Activated T-helper 1 cell treated with anti-CD3 and anti-CD28 coated beads, Interleukin-12 subunit alpha, Interleukin-12 subunit beta, Interleukin-2, Interleukin-4 antibody, amounts not matched to agents 30 ng/mL and 10 ng/mL and 1 ng/mL, durations not matched to agents 14 hours and 24 hours and 36 hours (primary cell): Measurements from ENCODE around the gene AFF1. TPM values are rescaled to one million over a fixed set of nuclear protein-coding genes. Genes with fewer than 3 reads are reported as not detected.
"Not testable (repeated sequence)": the region's sequence is repeated elsewhere in the genome, so short reads cannot be mapped to it uniquely, and the experiment has no call there.

Experiments used
- DNase-seq: peaks from one replicate; pipeline ENCODE4 v3.0.0; 2021; ENCODE audit warnings: low spot score
- H3K27ac Mint-ChIP-seq: one replicate; pipeline ENCODE4 v1.8.0; 2021; ENCODE audit warnings: mild to moderate bottlenecking, mixed read lengths
- H3K27me3 Mint-ChIP-seq: one replicate; pipeline ENCODE4 v1.8.0; 2022; ENCODE audit warnings: mild to moderate bottlenecking, moderate library complexity, mixed read lengths; ENCODE audit not compliant: insufficient read depth
- H3K36me3 Mint-ChIP-seq: one replicate; pipeline ENCODE4 v1.8.0; 2021; ENCODE audit warnings: low read depth, mixed read lengths
- H3K4me1 Mint-ChIP-seq: one replicate; pipeline ENCODE4 v1.8.0; 2021; ENCODE audit warnings: low read depth, mixed read lengths
- H3K4me3 Mint-ChIP-seq: one replicate; pipeline ENCODE4 v1.8.0; 2021; ENCODE audit warnings: mild to moderate bottlenecking, moderate library complexity, mixed read lengths
- H3K9me3 Mint-ChIP-seq: one replicate; pipeline ENCODE4 v1.8.0; 2021; ENCODE audit warnings: mixed read lengths
- intact Hi-C: fragments of 100-400 bp; cut with micrococcal nuclease; formaldehyde crosslinking; loops from one replicate; pipeline ENCODE4 v1.15.1; 2024
- total RNA-seq: library from RNA; stranded (reverse); gene quantifications from 2 replicates; pipeline ENCODE4 v1.2.3, GENCODE V29; 2022

AFF1 gene
- total RNA-seq, 1 donor from 2014 or later = 47.0 TPM

DNA sequence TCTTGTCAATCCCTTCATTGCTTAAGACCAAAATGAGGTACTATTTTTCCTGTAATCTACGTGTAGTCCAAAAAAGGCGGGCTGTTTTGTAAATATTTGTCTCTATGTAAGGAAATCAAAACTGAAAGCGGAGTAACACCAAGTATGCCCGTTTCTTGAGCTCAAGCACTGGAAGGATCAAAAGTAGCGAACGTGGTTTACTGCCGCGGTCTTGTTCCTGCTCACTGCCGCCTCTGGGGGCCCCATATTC is 71.5 kb downstream of the AFF1 start:
- Mint-ChIP-seq H3K27ac (peak overlapping the region; percentile 96), H3K4me3 (peak overlapping the region; percentile 98), H3K36me3 (peaks cover 2% of the 10 kb centered on the region), H3K9me3 (no peaks in the 10 kb centered on the region), H3K4me1 (peaks cover 47% of the 10 kb centered on the region), H3K27me3 (no peaks in the 10 kb centered on the region)
- no peak for DNase-seq
- intact Hi-C loops = loop anchor here (1.0 to 10.0 kb wide), 10 partner anchors 47 to 1450 kb away; partner anchors contain the start of genes HERC5, KLHL8, PKD2 and PPM1K

DNA sequence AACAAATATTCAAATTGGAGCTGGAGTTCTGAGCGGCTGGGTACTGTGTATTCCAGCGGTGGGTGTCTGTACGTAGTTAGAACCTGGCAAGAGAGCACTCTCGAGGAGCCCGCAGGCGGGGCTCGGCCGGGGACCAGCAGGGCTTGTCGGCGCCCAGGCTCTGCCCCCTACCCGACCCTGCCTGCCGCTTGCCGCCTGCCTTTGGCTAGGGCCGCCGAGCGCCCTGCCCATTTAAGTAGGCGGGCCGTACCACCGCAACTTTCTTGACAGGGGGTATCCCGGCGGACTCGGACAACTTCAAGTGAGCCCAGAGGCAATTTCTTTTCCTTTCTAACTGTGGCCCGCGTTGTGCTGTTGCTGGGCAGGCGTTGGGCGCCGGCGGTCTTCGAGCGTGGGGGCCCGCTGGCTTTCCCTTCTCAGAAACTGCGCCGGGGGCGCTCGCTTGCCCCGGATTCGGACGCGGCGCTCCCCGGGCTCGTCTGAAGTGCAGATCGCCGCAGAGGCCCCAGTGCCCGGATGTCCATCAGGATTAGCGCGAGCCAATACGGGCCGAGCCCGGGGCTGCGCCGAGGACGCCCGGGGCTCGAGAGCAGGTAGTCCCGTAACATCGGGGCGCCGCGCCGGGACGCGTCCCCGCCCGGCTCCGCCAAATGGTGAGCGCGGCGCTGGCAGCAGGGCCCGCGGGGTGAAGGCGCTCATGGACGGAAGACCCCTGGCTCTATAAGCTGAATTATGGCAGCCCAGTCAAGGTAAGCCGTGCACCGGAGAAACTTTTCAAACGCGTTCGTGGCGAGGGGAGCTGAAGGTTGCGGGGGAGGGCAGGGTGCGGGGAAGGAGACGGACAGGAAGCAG is 72.1 kb downstream of the AFF1 start:
- no peaks in the 10 kb centered on the region for H3K9me3 Mint-ChIP-seq
- peak; percentile 87 for DNase-seq
- H3K4me3 Mint-ChIP-seq = peak overlapping the region; percentile 98
- H3K27ac Mint-ChIP-seq = peak overlapping the region; percentile 96
- no peaks in the 10 kb centered on the region for H3K27me3 Mint-ChIP-seq
- intact Hi-C loops = loop anchor here (1.0 to 10.0 kb wide), 12 partner anchors 46 to 1450 kb away; partner anchors contain the start of genes HERC5, KLHL8, PKD2 and PPM1K
- peaks cover 4% of the 10 kb centered on the region for H3K36me3 Mint-ChIP-seq
- H3K4me1 Mint-ChIP-seq = peaks cover 52% of the 10 kb centered on the region

DNA sequence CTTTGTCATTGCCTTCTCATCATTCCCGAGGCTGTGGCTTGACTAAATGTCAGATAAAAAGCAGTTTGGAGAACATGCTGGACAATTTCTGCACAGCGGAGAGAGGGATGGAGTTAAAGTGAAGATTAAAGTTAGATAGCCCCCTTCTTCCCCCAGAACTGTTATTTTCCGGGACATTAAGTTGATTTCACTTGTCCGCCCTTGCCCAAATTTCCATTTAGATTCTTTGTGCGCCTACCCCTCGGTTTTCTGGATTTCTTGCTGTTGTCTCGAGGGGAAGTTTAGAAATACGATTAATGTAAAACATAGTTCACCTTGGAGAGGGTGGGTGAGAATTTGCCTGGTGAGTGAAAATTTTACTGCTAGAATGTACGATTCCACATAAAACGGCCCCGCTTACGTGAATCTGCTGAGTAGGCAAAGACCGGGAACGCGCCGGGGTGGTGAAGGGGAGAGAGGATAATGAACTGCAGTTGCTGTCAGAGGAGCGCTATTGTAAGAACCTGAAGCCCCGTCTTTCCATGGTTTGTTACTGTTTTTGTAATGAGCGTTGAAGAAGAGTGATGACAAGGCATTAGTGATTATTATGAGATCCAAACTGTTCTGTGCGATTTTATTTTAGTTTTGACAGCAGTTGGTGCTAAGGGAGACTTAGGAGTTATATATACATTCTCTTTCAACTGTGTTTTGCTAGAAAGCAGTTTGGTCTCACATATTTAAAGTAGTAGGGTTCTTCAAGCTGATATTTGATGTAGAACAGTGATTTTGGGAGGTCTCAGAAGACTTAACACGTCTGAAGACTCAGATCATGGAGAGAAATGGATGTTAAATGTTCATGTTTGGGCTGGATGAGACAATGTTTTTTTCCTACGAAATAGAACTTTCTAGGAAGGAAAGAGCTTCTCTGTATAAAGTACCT is 73.0 kb downstream of the AFF1 start:
- peak; percentile 22 for DNase-seq
- peaks cover 1% of the 10 kb centered on the region for H3K36me3 Mint-ChIP-seq
- intact Hi-C loops = loop anchor here (1.0 to 10.0 kb wide), 9 partner anchors 10 to 1449 kb away; partner anchors contain the start of genes HERC5, KLHL8, PKD2 and PPM1K
- H3K4me1 Mint-ChIP-seq = peaks cover 61% of the 10 kb centered on the region
- H3K4me3 Mint-ChIP-seq = peak overlapping the region; percentile 98
- H3K27ac Mint-ChIP-seq = peak overlapping the region; percentile 95
- no peaks in the 10 kb centered on the region for H3K9me3 Mint-ChIP-seq
- no peaks in the 10 kb centered on the region for H3K27me3 Mint-ChIP-seq

DNA sequence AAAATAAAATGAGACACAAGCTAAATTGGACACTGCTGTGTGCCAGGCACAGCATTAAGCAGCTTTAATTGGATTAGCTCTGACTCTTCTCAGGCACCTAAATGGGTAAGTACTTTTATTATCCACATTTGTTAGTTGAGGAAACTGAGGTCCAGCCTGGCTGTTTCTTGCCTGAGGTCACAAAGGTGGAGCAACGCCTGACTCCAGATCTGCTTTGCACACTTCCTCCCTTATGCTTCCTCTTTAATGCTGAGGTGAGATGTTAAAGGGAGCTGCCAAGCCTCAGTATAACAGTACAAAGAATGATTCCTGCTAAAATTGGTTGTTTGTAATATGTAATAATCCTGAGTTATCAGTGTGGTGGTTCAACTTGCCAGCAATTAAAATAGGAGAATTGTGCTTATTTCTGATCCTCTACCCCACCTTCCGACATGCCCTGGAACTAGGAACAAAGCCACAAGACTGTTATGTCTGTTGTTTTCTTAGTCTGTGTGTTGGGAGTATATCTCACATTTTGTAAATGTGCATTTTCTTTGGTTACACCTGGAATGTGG is 74.4 kb downstream of the AFF1 start:
- Mint-ChIP-seq H3K4me3 (peak overlapping the region; percentile 81), H3K9me3 (no peaks in the 10 kb centered on the region), H3K27ac (peak overlapping the region; percentile 68), H3K36me3 (peaks cover 3% of the 10 kb centered on the region), H3K27me3 (no peaks in the 10 kb centered on the region), H3K4me1 (peaks cover 73% of the 10 kb centered on the region)
- no peak for DNase-seq
- intact Hi-C loops = loop anchor here (10.0 kb wide), 2 partner anchors 996 to 1276 kb away; partner anchors contain the start of genes PKD2 and PPM1K

DNA sequence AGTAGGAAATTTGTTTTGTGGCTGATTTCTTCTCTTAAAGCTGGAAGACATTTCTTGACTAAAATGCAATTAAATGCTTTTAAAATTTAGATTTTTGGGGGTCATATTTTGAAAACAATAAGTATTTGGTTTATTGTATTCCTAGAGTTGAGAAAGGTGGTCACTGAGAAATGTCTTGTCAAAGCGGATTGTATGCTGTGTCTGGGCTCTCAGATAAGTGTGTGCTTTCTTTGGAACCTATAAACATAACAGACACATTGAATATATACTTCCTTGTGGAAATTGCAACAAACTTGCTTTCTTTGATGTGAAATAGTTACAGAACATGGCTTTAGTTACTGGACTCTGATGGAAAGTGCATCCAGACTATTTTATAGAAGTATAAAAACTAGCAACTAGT is 75.4 kb downstream of the AFF1 start:
- peaks cover 3% of the 10 kb centered on the region for H3K36me3 Mint-ChIP-seq
- no peaks in the 10 kb centered on the region for H3K27me3 Mint-ChIP-seq
- peaks cover 79% of the 10 kb centered on the region for H3K4me1 Mint-ChIP-seq
- no peak for DNase-seq
- H3K27ac Mint-ChIP-seq = no peak overlapping the region
- H3K4me3 Mint-ChIP-seq = peak overlapping the region; percentile 81
- intact Hi-C loops = no loop called here
- no peaks in the 10 kb centered on the region for H3K9me3 Mint-ChIP-seq

DNA sequence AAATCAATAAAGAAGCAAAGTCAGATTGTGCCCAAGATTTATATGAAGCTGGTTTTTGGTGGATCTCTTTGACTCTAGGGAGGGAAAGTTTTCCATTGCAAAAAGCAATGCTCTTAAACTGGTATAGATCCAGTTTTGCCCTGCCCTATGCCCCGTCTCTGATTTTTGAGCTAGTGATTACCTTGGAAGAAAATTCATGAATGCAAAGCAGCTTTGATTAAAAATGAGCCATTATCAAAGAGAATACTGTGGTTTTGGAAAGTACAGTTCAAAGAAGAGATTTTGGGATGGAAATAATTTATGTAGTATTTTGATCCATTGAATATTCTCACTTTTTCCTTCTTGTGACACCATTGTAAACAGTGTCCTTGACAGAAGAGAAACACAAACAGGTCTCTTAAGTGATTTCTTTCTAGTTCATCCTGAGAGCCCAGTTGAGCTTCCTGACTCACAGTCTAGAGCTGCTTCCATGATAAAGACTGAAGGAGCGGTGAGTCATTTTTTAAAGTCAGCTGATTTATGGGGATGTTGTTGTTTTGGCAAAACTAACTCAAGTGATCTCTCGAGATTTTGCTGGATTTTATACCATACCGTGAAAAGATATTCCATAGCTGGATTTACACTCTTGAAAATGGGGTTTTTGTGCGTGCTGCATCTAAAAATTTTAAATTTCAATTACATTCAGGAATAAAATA is 76.7 kb downstream of the AFF1 start:
- Mint-ChIP-seq H3K9me3 (no peaks in the 10 kb centered on the region), H3K27me3 (no peaks in the 10 kb centered on the region), H3K36me3 (peaks cover 3% of the 10 kb centered on the region), H3K4me3 (peak overlapping the region; percentile 11), H3K4me1 (peaks cover 76% of the 10 kb centered on the region), H3K27ac (peak overlapping the region; percentile 7)
- DNase-seq = no peak
- intact Hi-C loops = no loop called here

DNA sequence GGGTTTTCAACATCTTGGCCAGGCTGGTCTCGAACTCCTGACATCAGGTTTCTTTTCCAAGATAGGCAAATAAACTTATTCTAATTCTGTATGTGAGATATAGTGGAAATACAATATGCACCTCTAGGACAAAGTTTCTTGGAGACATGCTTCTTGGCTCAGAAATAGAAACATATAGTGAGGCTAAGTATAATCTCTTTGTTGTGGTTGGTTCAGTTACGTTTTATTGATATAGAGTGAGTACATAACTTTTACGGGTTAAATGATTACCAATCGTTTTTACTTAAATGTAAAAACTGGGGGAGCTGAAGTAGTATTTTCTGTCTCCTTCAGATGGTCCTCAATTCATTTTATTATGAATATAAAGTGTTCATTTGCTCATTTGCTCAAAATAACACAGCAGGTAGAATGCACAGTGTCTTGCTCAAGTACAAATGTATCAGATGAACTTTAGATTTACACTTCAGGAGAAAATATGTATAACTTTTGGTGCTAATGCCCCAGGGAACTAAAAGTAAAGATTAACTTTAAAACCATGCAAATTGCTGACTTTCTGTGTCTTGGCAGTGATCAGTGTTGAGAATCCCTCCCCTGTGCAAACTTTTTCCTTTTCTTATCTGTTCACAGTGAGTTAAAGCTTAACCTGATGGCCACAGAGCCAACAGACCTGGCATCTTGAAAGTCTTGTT is 77.6 kb downstream of the AFF1 start:
- H3K27me3 Mint-ChIP-seq = no peaks in the 10 kb centered on the region
- intact Hi-C loops = no loop called here
- H3K36me3 Mint-ChIP-seq = peaks cover 3% of the 10 kb centered on the region
- no peak overlapping the region for H3K4me3 Mint-ChIP-seq
- DNase-seq = no peak
- H3K27ac Mint-ChIP-seq = no peak overlapping the region
- no peaks in the 10 kb centered on the region for H3K9me3 Mint-ChIP-seq
- H3K4me1 Mint-ChIP-seq = peaks cover 83% of the 10 kb centered on the region

DNA sequence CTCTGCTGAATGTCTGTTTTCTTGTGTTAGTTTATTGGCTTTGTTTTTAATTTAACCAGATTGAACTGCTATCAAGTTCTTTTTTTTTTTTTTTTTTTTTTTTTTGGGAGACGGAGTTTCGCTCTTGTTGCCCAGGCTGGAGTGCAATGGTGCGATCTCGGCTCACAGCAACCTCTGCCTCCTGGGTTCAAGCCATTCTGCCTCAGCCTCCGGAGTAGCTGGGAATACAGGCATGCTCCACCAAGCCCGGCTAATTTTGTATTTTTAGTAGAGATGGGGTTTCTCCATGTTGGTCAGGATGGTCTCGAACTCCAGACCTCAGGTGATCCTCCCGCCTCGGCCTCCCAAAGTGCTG is 78.1 kb downstream of the AFF1 start:
- H3K9me3 Mint-ChIP-seq, H3K4me3 Mint-ChIP-seq, H3K27me3 Mint-ChIP-seq, DNase-seq, intact Hi-C loops, H3K36me3 Mint-ChIP-seq, H3K27ac Mint-ChIP-seq: not testable (repeated sequence)
- peaks cover 84% of the 10 kb centered on the region for H3K4me1 Mint-ChIP-seq

DNA sequence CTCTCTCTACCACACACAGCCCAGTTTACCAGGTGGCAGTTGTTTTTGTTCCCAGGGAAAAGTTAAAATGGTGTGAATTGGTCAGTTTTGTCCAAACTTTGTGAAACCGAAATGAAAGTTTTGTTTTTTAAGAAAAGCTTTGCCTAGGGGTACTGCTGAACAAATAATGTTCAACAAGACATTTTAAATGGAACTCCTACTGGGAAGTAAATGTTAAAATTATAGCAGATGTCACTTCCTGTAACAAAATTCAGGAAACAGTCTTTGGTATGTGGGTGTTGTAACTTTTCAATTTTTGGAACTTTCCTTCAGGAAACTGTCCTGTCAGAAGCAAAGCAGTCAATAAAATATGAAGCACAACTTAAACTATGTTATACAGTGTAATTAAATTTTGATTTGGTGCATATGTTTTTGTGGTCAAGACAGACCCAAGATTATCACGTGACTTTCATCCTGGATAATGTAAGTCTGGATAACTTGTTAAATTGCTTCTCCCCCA is 79.5 kb downstream of the AFF1 start:
- Mint-ChIP-seq H3K4me3 (peak overlapping the region; percentile 42), H3K36me3 (peaks cover 8% of the 10 kb centered on the region), H3K9me3 (no peaks in the 10 kb centered on the region), H3K27ac (peak overlapping the region; percentile 50), H3K4me1 (peaks cover 85% of the 10 kb centered on the region), H3K27me3 (no peaks in the 10 kb centered on the region)
- DNase-seq = no peak
- intact Hi-C loops = no loop called here

DNA sequence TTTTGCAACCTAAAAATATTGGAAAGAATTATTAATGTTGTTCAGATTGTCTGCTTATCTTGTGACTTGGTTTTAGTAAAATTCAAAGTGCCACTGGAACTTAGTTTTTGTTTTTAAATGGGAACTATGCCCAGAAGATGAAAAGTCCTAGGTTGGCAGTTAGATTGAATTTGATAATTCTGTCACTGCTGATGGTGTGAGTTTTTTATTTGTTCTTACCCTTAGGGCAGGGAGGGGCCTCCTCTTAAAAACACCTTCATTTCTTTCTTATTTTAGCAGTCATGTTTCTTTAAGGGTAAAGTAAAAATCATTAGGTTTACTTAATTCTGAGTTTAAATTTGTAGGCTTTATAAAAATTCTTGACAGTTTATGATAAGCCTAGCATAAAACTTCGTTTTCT is 80.6 kb downstream of the AFF1 start:
- H3K27ac Mint-ChIP-seq = no peak overlapping the region
- H3K27me3 Mint-ChIP-seq = no peaks in the 10 kb centered on the region
- H3K9me3 Mint-ChIP-seq = no peaks in the 10 kb centered on the region
- intact Hi-C loops = no loop called here
- H3K4me3 Mint-ChIP-seq = no peak overlapping the region
- DNase-seq = no peak
- peaks cover 10% of the 10 kb centered on the region for H3K36me3 Mint-ChIP-seq
- H3K4me1 Mint-ChIP-seq = peaks cover 87% of the 10 kb centered on the region

DNA sequence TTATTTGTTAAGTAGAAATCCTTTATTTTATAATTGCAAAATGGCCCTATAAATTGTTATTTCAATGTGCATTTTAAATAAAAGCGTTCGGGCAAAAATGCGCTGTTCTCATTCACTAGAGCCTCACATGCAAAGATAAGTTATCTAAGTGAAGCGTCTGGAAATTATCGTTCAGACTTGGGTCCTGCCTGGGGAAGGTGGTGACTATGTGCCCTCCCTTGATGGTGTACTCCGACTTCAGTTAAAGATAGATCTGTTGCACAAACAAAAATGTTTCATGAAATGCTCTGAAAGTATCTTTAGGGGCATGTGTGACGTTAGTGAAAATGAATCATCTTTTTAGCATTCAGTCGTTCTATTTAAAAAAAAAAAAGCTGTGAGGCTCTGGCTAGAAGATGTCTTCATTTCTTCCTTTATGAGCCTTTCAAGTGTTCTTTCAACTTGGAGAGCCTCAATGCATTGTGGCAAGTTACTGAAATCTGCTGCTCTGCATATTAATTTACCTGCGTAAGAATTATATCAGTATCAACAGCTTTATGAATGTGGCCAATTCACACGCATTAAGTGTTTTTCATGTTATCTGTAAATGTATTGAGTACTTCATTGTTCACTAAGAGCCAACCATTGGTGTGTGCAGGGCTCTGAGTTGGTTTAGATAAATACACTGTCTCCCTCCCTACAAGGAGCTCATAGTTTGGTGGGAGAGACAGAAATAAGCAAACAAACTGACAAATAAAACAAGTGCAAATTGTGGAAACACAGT is 83.0 kb downstream of the AFF1 start:
- DNase-seq = no peak
- Mint-ChIP-seq H3K4me3 (no peak overlapping the region), H3K27ac (peak overlapping the region; percentile 14)

More for the DNA sequence above, 83.0 kb downstream of the AFF1 start:
- Mint-ChIP-seq H3K4me1 (peaks cover 81% of the 10 kb centered on the region), H3K9me3 (no peaks in the 10 kb centered on the region), H3K36me3 (peaks cover 9% of the 10 kb centered on the region), H3K27me3 (no peaks in the 10 kb centered on the region)
- intact Hi-C loops = loop anchor here (1.0 to 2.0 kb wide), 2 partner anchors 9 to 15 kb away; no protein-coding TSS in a partner anchor
